Measurements from ENCODE around the gene VPS16.

VPS16 gene

DNA sequence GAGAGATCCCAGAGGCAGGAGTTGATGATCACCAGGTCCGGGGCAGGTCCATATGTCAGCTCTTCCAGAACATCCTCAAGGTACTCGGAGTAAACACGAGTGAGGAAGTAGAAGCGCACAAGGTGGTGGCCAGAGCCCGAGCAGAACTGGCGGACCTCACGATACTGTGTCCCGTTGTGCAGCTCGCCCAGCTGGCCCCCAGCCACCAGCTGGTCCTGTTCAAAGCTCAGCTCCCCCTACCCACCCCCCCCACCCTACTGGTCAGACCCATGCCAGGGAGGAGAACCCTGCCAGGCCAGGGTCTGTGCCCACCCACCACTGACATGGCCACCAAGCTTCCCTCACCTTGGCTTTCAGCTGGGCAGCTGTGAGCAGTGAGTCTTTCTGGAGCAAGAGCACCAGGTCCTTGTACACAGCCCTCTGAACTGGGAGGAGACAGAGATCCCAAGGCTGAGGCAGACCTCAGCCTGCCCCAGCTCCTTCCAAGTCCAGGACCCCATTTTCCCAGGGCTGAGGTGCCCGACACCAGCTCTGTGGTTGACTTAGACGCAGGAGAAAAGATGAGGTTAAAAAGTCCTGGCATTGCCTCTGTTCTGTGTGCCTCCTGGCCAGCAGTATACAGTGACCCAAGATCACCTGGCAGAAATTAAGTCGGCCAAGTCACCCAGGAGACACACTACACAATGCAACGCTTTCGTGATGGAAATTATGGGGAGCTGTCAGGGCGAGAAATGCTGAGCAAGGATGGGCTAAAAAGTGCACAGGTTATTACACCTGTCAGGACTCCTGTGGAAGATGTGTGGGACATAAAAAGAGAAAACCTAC is 1.5 kb upstream of the VPS16 start:
- Histone ChIP-seq H3K4me1 (ENCODE audit: control insufficient read depth, low read length) (peaks cover 26% of the 10 kb centered on the region), H3K36me3 (ENCODE audit: control insufficient read depth, low read length) (no peaks in the 10 kb centered on the region), H3K27ac (ENCODE audit: low read depth, low read length) (no peak overlapping the region), H4K20me1 (ENCODE audit: control insufficient read depth, insufficient read depth, low read depth, low read length) (no peaks in the 10 kb centered on the region), H3F3A (ENCODE audit: control insufficient read depth, insufficient read depth) (no peaks in the 10 kb centered on the region), H3K9me2 (replicated peaks; ENCODE audit: control insufficient read depth, low read length) (no peaks in the 10 kb centered on the region), H3K4me3 (ENCODE audit: low read length) (no peak overlapping the region), H3K4me2 (ENCODE audit: low read length) (peak overlapping the region; percentile 96; the same call in 1 of the 2 replicates), H3K79me2 (ENCODE audit: control insufficient read depth, low read length) (peaks cover 11% of the 10 kb centered on the region), H3K27me3 (ENCODE audit: control insufficient read depth, low read length) (no peaks in the 10 kb centered on the region), H3K9me3 (ENCODE audit: control insufficient read depth, insufficient read depth, low read length) (no peaks in the 10 kb centered on the region)
- no peak for TF ChIP-seq EZH2phosphoT487 (IDR thresholded peaks at IDR 0.05; ENCODE audit: borderline replicate concordance, low read length)
- TF ChIP-seq, protein P1, sequence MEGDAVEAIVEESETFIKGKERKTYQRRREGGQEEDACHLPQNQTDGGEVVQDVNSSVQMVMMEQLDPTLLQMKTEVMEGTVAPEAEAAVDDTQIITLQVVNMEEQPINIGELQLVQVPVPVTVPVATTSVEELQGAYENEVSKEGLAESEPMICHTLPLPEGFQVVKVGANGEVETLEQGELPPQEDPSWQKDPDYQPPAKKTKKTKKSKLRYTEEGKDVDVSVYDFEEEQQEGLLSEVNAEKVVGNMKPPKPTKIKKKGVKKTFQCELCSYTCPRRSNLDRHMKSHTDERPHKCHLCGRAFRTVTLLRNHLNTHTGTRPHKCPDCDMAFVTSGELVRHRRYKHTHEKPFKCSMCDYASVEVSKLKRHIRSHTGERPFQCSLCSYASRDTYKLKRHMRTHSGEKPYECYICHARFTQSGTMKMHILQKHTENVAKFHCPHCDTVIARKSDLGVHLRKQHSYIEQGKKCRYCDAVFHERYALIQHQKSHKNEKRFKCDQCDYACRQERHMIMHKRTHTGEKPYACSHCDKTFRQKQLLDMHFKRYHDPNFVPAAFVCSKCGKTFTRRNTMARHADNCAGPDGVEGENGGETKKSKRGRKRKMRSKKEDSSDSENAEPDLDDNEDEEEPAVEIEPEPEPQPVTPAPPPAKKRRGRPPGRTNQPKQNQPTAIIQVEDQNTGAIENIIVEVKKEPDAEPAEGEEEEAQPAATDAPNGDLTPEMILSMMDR (IDR thresholded peaks at IDR 0.05; ENCODE audit: low read depth, low read length, poor library complexity, severe bottlenecking) = no peak

- Histone ChIP-seq H3K4me1 (ENCODE audit: control insufficient read depth, low read length) (peaks cover 26% of the 10 kb centered on the region), H3K79me2 (ENCODE audit: control insufficient read depth, low read length) (peaks cover 11% of the 10 kb centered on the region), H3K9me3 (ENCODE audit: control insufficient read depth, insufficient read depth, low read length) (no peaks in the 10 kb centered on the region), H3K4me2 (ENCODE audit: low read length) (peak overlapping the region; percentile 96), H3K4me3 (ENCODE audit: low read length) (peak overlapping the region; percentile 98), H3K27ac (ENCODE audit: low read depth, low read length) (no peak overlapping the region), H3K27me3 (ENCODE audit: control insufficient read depth, low read length) (no peaks in the 10 kb centered on the region), H4K20me1 (ENCODE audit: control insufficient read depth, insufficient read depth, low read depth, low read length) (no peaks in the 10 kb centered on the region), H3F3A (ENCODE audit: control insufficient read depth, insufficient read depth) (no peaks in the 10 kb centered on the region), H3K9me2 (replicated peaks; ENCODE audit: control insufficient read depth, low read length) (no peaks in the 10 kb centered on the region), H3K36me3 (ENCODE audit: control insufficient read depth, low read length) (no peaks in the 10 kb centered on the region)
- TF ChIP-seq EZH2phosphoT487 (IDR thresholded peaks at IDR 0.05; ENCODE audit: borderline replicate concordance, low read length) = no peak
- TF ChIP-seq, protein P1 (IDR thresholded peaks at IDR 0.05; ENCODE audit: low read depth, low read length, poor library complexity, severe bottlenecking) = no peak
Observed at GRCh38 chr20:2839732-2840137, 810 bp upstream of the VPS16 start.

- Histone ChIP-seq H3K4me1 (ENCODE audit: control insufficient read depth, low read length) (peaks cover 26% of the 10 kb centered on the region), H3K27me3 (ENCODE audit: control insufficient read depth, low read length) (no peaks in the 10 kb centered on the region), H3K27ac (ENCODE audit: low read depth, low read length) (no peak overlapping the region)
Observed at GRCh38 chr20:2840967-2841531, 504 bp downstream of the VPS16 start.

More at GRCh38 chr20:2840967-2841531, 504 bp downstream of the VPS16 start:
- Histone ChIP-seq H3K4me2 (ENCODE audit: low read length) (peak overlapping the region; percentile 96), H3F3A (ENCODE audit: control insufficient read depth, insufficient read depth) (no peaks in the 10 kb centered on the region), H3K36me3 (ENCODE audit: control insufficient read depth, low read length) (no peaks in the 10 kb centered on the region), H3K4me3 (ENCODE audit: low read length) (peak overlapping the region; percentile 98), H4K20me1 (ENCODE audit: control insufficient read depth, insufficient read depth, low read depth, low read length) (no peaks in the 10 kb centered on the region), H3K79me2 (ENCODE audit: control insufficient read depth, low read length) (peaks cover 11% of the 10 kb centered on the region), H3K9me2 (replicated peaks; ENCODE audit: control insufficient read depth, low read length) (no peaks in the 10 kb centered on the region), H3K9me3 (ENCODE audit: control insufficient read depth, insufficient read depth, low read length) (no peaks in the 10 kb centered on the region)
- TF ChIP-seq EZH2phosphoT487 (IDR thresholded peaks at IDR 0.05; ENCODE audit: borderline replicate concordance, low read length) = no peak
- TF ChIP-seq, protein P1 (IDR thresholded peaks at IDR 0.05; ENCODE audit: low read depth, low read length, poor library complexity, severe bottlenecking) = no peak
